ENCODE data around the gene ELFN1.

The ELFN1 gene

GRCh38 chr7:1725766-1726630, 55.9 kb downstream of the ELFN1 start:
- no peak for DNase-seq (ENCODE audit: low read depth)

DNA sequence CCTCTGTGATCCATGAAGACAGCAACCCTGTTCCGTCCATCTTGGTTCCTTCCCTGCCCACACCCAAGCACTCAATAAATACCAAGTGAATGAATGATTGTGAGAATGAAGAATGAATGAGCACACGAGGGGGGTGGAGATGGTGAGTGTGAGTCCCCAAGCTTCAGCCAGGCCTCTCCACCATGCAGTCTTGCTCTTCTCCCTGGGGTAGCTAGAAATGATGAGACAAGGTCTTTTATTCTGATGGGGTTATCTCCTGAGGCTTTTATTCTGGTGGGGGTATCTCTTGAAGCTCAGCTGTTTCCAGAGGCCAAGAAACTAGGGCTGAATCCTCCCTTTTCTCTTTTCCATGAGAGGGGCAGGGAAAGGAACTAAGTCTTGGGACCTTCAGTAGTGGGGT, 57.0 kb downstream of the ELFN1 start:
- DNase-seq (ENCODE audit: low read depth), result no peak

DNA sequence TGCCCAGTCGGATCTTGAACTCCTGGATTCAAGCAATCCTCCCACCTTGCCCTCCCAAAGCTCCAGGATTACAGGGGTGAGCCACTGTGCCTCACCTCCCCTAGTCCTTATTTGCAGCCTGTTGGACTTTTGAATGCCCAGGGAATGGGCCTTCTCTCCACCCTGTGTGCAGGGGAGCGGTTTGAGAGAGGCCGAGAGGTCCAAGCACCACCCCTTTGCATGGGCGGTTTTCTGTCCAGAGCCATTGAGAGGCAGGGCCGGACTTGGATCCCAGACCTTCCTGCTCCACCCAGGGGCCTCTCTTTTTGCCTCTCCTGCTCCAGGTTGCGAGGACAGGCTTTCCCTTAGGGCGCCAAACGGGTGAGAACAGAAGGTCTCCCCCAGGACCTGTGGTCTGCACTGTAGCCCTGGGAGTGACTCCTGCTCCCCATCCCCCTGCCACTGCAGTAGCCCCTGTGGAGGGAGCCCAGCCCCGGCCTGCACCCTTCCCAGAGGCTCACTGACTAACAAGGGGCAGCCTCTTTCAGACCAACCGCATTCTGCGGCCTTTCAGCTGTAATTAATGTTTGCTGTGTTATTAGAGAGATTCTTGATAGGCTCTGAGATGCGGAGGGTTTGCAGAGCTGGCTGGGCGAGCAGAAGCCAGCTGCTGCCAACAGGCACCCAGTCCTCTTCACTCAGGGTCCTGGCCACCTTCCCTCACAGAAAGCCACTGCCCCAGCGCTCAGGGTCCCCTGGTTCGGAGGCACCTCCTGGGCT, 57.9 kb downstream of the ELFN1 start:
- DNase-seq (ENCODE audit: low read depth), result no peak

GRCh38 chr7:1729183-1729582, 59.1 kb downstream of the ELFN1 start:
- DNase-seq (ENCODE audit: low read depth), result no peak

- DNase-seq (ENCODE audit: low read depth), result no peak
Measured at GRCh38 chr7:1729773-1730172, 59.7 kb downstream of the ELFN1 start.

GRCh38 chr7:1732072-1732471, 62.0 kb downstream of the ELFN1 start:
- DNase-seq (ENCODE audit: low read depth), result no peak

DNA sequence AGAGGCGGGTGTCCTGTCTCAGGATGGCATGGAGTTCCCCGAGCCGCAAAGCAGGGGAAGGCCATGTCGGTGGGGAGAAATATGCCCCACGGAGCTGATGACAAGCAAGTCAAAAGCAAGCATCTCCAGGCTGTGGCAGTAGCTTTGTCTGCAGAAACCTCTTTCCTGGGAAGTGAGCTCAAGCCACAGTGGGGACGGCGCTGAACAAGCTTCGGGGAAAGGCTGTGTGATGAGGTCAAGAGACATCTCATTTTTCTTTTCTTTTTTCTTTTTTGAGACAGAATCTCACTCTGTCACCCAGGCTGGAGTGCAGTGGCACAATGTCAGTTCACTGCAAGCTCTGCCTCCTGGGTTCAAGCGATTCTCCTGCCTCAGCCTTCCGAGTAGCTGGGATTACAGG, 62.6 kb downstream of the ELFN1 start:
- no peak for DNase-seq (ENCODE audit: low read depth)

- DNase-seq (ENCODE audit: low read depth), result no peak
Measured at GRCh38 chr7:1733206-1733907, 63.3 kb downstream of the ELFN1 start.

GRCh38 chr7:1733908-1734730, 64.0 kb downstream of the ELFN1 start:
- no peak for DNase-seq (ENCODE audit: low read depth)

- no peak for DNase-seq (ENCODE audit: low read depth)
Measured at GRCh38 chr7:1735262-1735661, 65.2 kb downstream of the ELFN1 start.

GRCh38 chr7:1735806-1736483, 65.9 kb downstream of the ELFN1 start:
- DNase-seq (ENCODE audit: low read depth), result no peak

GRCh38 chr7:1736484-1736817, 66.4 kb downstream of the ELFN1 start:
- DNase-seq (ENCODE audit: low read depth), result no peak

- no peak for DNase-seq (ENCODE audit: low read depth)
Measured at GRCh38 chr7:1736830-1737229, 66.8 kb downstream of the ELFN1 start.

DNA sequence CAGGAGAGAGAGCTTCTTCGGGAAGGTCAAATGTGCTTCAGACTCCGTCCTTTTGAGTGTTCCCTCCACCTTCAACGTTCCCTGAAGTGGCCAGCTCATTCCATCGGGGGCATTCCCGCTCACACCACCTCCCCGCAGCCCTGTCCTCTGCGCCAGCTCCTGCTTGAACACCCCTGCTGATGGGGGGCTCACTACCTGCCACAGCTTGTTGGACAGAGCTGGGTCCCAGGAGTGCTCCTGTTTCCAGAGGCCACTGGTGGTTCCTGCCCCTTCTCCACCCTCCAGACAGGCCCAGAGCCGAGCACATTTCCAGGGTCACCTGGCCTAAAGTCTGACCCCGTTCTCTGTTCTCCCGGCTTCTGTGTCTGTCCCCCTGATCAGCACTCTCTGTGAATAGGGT, 67.4 kb downstream of the ELFN1 start:
- DNase-seq (ENCODE audit: low read depth), result no peak

- no peak for DNase-seq (ENCODE audit: low read depth)
Measured at GRCh38 chr7:1737956-1738355, 67.9 kb downstream of the ELFN1 start.

- no peak for DNase-seq (ENCODE audit: low read depth)
Measured at GRCh38 chr7:1738511-1738910, 68.4 kb downstream of the ELFN1 start.

- DNase-seq (ENCODE audit: low read depth), result no peak
Measured at GRCh38 chr7:1738956-1739355, 68.9 kb downstream of the ELFN1 start.

GRCh38 chr7:1739593-1739992, 69.5 kb downstream of the ELFN1 start:
- no peak for DNase-seq (ENCODE audit: low read depth)

- no peak for DNase-seq (ENCODE audit: low read depth)
Measured at GRCh38 chr7:1740214-1740613, 70.1 kb downstream of the ELFN1 start.

- no peak for DNase-seq (ENCODE audit: low read depth)
Measured at GRCh38 chr7:1741246-1741645, 71.2 kb downstream of the ELFN1 start.

- no peak for DNase-seq (ENCODE audit: low read depth)
Measured at GRCh38 chr7:1741751-1742554, 71.9 kb downstream of the ELFN1 start.
